GM19193 (cell line): Measurements from ENCODE around the gene NLE1.
A peak's percentile ranks its signal among the peaks of the same experiment; 100 is the strongest.

Source experiments
- POLR2A ChIP-seq: IDR thresholded peaks from 4 replicates; pipeline ENCODE4 v1.6.1; 2011; ENCODE audit not compliant: insufficient read depth, insufficient read length; ENCODE audit errors: extremely low read depth

NLE1 gene

GRCh38 chr17:35141681-35142466, at the start of gene NLE1:
TSS of gene NLE1 (minus strand) at chr17:35142303. CDS start at chr17:35142275, 28 bp downstream.
- TF ChIP-seq POLR2A: peak; percentile 70

GRCh38 chr17:35191001-35191695, 49.0 kb upstream of the NLE1 start:
- TF ChIP-seq POLR2A: no peak

GRCh38 chr17:35189291-35189690, 47.2 kb upstream of the NLE1 start:
- no peak for TF ChIP-seq POLR2A

- no peak for TF ChIP-seq POLR2A
Measured at GRCh38 chr17:35188111-35188510, 46.0 kb upstream of the NLE1 start.

- no peak for TF ChIP-seq POLR2A
Measured at GRCh38 chr17:35187481-35187880, 45.4 kb upstream of the NLE1 start.

GRCh38 chr17:35185849-35186248, 43.7 kb upstream of the NLE1 start:
- TF ChIP-seq POLR2A: no peak

- TF ChIP-seq POLR2A: no peak
Measured at GRCh38 chr17:35184274-35184673, 42.2 kb upstream of the NLE1 start.

GRCh38 chr17:35183332-35183731, 41.2 kb upstream of the NLE1 start:
- TF ChIP-seq POLR2A: no peak

GRCh38 chr17:35176897-35177296, 34.8 kb upstream of the NLE1 start:
- no peak for TF ChIP-seq POLR2A

GRCh38 chr17:35175638-35176415, 33.7 kb upstream of the NLE1 start:
- no peak for TF ChIP-seq POLR2A

- no peak for TF ChIP-seq POLR2A
Measured at GRCh38 chr17:35174835-35175334, 32.8 kb upstream of the NLE1 start.

GRCh38 chr17:35171834-35172233, 29.7 kb upstream of the NLE1 start:
- TF ChIP-seq POLR2A: no peak

GRCh38 chr17:35170968-35171771, 29.1 kb upstream of the NLE1 start:
- TF ChIP-seq POLR2A: no peak

GRCh38 chr17:35169835-35170363, 27.8 kb upstream of the NLE1 start:
- TF ChIP-seq POLR2A: no peak

GRCh38 chr17:35167666-35168065, 25.6 kb upstream of the NLE1 start:
- no peak for TF ChIP-seq POLR2A

GRCh38 chr17:35167046-35167445, 24.9 kb upstream of the NLE1 start:
- TF ChIP-seq POLR2A: no peak
